ENCODE results near the gene OR7C1.
"Not testable (repeated sequence)": the region's sequence is repeated elsewhere in the genome, so short reads cannot be mapped to it uniquely, and the experiment has no call there.

The OR7C1 gene

GRCh38 chr19:14835011-14835410 is at the start of gene OR7C1, which contains the start of gene OR7A5:
Gene OR7C1, minus strand, starts transcription at chr19:14835185. Its CDS starts 35,049 bp downstream, at chr19:14800136.
Gene OR7A5, minus strand, starts transcription at chr19:14835185. Its CDS starts 6,944 bp downstream, at chr19:14828241.
- DNase-seq = no peak

- no peak for DNase-seq
Measured at GRCh38 chr19:14871619-14872230, 36.7 kb upstream of the OR7C1 start.

DNA sequence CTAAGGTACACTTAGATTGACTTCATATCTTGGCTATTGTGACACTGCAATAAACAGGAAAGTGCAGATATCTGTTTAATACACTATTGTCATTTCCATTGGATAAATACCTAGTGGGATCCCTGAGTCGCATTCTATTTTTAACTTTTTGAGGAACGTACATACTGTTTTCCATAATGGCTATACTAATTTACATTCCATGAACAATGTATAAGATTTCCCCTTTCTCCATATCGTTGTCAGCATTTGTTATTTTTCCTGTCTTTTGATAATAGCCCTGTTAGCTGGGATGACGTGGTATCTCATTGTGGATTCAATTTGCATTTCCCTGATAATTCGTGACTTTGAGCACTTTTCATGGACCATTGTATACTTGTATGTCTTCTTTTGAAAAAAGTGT is 33.5 kb upstream of the OR7C1 start:
- DNase-seq = no peak

GRCh38 chr19:14848822-14849221 is 13.8 kb upstream of the OR7C1 start, which contains the start of gene OR7A10:
Gene OR7A10, minus strand, starts transcription at chr19:14848922. Its CDS starts 7,045 bp downstream, at chr19:14841877.
- no peak for DNase-seq

DNA sequence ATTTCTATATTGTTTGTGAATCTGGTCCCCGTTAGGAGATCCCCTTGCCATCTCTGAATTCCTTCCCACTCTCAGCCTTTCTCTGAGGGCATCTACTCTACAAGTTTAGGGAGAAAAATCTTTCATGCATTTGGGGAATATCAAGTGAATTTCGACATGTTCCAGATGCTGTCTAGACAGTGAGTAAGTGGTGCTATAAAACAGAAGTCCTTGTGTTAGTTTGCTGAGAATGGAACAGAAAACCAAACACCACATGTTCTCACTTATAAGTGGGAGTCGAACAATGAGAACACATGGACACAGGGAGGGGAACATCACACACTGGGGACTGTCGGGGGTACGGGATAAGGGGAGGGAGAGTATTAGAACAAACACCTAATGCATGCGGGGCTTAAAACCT is 8.6 kb upstream of the OR7C1 start:
- DNase-seq = no peak

DNA sequence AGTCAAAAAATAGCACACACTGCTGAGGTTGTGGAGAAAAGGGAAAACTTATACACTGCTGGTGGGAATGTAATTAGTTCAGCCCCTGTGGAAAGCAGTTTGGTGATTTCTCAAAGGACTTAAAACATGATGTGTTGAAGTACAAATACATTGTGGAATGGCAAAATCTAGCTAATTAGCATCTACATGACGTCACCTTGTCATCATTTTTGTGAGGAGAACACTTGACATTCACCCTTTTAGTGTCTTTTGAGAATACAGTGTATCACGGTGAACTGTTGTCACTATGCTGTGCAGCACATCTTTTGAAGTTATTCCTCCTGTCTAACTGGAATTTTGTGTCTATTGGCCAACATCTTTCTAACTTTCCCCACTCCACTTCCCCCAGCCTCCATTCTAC is 8.2 kb upstream of the OR7C1 start:
- no peak for DNase-seq

DNA sequence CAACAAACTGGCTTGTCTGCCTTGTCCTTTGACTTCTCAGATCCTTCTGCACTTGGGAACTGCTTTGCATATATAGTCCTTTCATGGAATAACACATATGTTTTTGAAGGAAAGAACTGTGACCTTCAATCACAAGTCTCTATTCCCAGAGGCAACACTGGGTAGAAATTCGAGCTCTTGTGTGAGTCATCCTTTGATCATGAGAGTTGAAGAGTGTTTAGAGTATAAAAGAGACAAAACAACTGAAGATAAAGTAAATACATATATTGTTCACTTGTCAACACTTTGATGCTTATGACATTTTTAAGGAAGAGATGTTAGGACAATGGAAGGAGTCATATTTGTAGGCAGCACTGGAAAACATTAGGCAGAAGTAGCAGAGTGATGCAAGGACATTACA is 5.2 kb upstream of the OR7C1 start:
- no peak for DNase-seq

DNA sequence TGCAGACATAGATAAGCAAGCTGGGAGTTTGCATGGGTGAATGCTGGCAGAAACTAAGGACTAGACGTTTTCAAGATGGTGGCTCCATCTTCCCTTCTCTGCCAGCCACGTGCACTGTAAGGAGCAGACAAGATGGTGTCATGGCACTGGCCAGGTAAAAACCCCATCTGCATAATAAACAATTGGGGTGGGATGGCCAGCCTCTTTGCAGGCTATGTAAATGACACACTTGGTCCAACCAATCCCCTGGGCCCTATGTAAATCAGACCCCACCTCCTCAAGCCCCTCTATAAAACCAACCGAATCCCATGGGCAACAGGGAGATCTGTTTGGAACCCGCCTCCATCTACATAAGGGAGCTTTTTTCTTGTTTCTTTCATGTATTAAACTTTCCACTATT is 2.4 kb upstream of the OR7C1 start:
- DNase-seq = no peak

DNA sequence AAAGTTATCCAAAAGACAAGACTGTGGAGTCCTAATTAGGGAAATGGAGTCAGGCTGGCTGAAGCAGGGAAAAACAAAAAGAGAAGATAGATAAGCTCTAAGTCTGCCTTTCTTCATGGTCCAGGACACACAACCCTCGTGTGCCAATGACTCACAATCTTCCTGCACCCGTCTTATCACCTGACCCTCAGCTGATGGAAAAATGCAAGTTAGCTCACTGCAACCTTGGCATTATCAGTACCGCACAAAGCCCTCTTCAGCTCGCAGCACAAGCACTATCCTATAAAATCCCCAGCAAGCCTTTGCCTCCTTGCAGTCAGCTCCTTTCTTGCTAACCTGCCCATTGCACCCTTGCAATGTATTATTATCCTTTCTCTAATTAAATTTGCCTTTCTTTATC is 4.3 kb downstream of the OR7C1 start:
- DNase-seq = no peak

- DNase-seq = no peak
Measured at GRCh38 chr19:14826006-14826405, 9.0 kb downstream of the OR7C1 start.

DNA sequence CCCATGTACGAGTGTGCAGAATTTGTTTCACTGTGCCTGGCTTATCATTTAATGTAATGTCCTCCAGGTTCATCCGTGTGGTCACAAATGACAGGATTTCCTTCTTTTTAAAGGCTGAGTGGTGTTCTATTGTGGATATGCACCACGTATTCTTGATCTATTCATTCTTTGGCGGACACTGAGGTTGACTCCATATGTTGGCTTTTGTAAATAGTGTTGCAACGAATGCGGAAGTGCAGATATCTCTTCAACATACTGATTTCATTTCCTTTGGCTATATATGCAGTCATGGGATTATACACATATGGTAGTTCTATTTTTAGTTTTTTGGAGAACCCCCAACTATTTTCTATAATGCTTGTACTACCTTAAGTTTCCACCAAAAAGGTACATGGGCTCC is 13.0 kb downstream of the OR7C1 start:
- no peak for DNase-seq

DNA sequence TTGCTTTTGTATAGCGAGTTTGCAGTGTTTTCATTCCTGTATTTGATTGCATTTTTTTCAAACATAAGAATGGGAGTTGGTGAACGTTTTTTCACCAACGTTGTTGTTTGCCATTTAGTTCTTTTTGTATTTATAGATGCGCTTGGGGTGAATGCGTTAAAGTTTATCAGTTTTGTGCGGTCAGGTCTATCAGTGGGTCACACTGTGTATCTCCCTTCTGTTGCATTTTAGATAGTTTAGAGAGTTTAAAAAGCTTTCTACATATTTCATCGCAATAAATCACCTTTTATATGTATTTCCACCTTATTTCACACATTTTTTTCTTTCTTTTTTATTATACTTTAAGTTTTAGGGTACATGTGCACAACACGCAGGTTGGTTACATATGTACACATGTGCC is 16.4 kb downstream of the OR7C1 start:
- no peak for DNase-seq

GRCh38 chr19:14817052-14817451 is 17.9 kb downstream of the OR7C1 start:
- DNase-seq = no peak

DNA sequence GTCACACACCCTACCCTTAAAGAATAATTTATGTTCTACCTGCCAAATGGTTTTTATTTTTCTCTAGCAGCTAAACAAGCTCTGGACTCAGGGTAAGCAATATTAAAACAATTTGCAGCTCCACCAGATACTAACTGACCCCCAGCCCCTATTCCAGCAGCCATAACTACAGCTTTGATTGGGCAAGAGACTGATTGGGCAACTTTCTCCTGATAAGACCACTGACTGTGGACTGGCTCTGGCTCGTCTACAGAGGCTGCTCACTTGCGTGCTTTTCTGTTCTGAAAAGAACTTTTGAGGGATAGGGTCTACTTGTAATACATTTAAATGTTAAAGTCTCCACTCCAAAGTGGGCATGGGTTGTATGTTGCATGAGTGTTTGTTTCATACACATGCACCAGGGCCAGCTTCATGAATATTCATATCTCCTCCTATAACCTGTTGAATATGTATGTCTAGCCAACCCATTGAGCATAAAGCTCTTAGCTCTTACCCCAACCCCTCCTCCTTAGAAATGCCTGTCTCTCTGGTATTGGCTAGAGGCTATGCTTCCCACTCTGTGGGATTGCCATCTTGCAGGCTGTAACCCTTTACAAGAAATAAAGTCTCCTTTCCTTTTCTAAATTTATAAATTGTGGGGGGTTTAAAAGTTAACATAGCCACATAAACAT is 19.9 kb downstream of the OR7C1 start:
- DNase-seq = no peak

GRCh38 chr19:14809272-14810057 is 25.5 kb downstream of the OR7C1 start:
- no peak for DNase-seq

DNA sequence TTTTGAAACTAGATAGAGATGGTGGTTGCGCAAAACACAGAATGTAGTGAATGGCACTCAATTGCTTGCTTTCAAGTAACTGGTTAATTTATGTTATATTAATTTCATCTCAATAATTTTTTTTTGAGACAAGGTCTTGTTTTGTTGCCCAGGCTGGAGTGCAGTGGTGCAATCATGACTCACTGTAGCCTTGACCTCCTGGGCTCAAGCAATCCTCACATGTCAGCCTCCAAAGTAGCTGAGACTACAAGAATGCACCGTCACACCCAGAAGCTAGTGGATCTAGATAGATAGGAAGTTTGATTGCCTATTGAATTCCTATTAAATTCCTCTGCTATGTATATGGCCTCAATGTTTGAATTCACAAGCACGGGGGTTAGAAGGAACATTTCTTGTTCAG is 30.2 kb downstream of the OR7C1 start:
- no peak for DNase-seq

GRCh38 chr19:14798760-14799159 is 36.2 kb downstream of the OR7C1 start:
- DNase-seq = no peak

DNA sequence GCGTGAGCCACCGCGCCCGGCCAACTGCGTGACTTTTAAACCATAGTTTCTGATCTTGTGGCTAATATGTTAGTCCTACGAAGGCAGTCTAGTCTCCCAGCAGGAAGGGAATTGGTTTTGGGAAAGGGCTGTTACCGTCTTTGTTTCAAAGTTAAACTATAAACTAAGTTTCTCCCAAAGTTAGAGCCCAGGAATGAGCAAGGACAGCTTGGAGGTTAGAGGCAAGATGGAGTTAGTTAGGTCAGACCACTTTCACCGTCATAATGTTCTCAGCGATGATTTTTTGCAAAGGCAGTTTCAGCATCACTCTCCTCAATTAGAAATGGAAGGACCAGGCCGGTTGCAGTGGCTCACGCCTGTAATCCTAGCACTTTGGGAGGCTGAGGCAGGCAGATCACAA is 39.0 kb downstream of the OR7C1 start:
- DNase-seq = no peak

DNA sequence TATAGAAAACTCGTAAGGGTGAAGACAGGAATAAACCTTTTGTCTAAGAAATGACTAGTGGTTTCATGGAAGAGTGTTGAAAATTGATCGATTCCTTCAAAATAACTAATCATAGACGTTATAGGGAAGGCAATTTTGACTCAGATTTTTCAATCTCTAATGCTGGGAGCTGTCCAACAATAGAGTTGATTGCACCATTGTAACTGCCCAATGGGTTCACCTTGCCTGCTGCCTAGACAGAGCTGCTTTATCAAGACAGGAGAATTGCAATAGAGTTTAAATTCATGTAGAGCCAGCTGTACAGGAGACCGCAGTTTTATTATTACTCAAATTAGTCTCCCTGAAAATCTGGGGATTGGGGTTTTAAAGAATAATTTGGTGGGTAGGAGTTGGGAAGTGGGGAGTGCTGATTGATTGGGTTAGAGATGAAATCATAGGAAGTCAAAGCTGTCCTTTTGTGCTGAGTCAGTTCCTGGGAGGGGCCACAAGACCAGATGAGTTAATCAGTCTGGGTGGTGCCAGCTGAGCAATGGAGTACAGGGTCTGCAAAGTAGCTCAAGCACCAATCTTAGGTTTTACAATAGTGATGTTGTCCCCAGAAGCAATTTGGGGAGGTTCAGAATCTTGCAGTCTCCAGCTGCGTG is 39.8 kb downstream of the OR7C1 start:
- DNase-seq = no peak

GRCh38 chr19:14792250-14792649 is 42.7 kb downstream of the OR7C1 start:
- not testable (repeated sequence) for DNase-seq

DNA sequence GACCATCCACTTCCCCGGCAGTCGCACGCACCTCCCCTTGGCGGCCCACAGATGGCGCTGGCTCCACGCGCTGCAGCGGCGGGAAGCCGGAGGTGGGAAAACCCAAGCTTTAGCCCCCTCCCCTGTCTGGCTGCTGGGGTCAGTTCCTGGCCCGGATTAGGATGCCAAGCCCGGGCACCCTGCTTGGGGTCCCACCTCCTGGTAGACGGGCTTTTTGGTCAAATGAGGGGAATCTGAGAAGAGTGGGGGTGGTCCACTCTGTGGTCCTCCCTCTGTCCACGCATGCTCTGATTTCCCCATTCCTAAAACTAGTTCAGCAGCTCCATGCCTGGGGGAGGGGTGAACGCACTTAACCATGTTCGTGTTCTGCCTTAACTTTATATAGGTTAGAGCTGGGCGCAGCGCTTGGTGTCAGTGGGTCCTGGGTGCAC is 48.5 kb downstream of the OR7C1 start:
- no peak for DNase-seq

GRCh38 chr19:14785102-14785793 is 49.7 kb downstream of the OR7C1 start:
- not testable (repeated sequence) for DNase-seq

DNA sequence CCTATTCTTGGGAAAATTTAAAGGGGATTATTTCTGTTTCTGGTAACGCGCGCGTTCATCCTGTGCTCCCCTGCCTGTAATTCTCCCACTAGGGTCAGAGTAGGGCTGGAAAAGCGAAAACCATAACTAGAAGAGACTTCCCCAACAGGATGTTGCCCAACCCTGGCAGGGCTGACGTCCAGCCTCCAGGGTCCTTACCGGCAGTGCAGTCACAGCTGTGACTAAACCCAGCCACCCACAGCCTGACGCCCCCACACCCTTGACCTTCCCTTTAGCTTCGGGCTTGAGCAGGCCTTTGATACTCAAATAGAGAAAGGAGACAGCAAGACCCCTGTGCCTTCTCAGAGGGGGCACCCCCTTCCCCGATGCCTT is 50.3 kb downstream of the OR7C1 start:
- DNase-seq = not testable (repeated sequence)
